Left colon (tissue), 2 donors: Measurements from ENCODE around the gene SLC36A3. TPM values are rescaled to one million over a fixed set of nuclear protein-coding genes. Genes with fewer than 3 reads are reported as not detected.

ENCODE experiments used
- ATAC-seq: fragments of 200-7000 bp; cut with Tn5 transposase; one replicate; pipeline ENCODE4 v1.9.1; 2020; ENCODE audit warnings: mild to moderate bottlenecking, moderate library complexity
- DNase-seq, 2 donors: peaks; one replicate each; pipeline ENCODE4 v3.0.0-alpha.2; 2020
- intact Hi-C, 2 donors: fragments of 100-400 bp; cut with DNase I in 1 of 2; cut with micrococcal nuclease in 1 of 2; formaldehyde crosslinking; loops; one replicate each; pipeline versions ENCODE4 v1.11.2 to v1.14.0; 2022; cut with DNase I, micrococcal nuclease
- long read RNA-seq: library from polyadenylated mRNA; unstranded; transcript quantifications from one replicate; pipeline ENCODE4 v2.0.0, GENCODE V29; 2021
- total RNA-seq, 2 donors: library from RNA; stranded (reverse); fragmentation: NEBNext Ultra II Directional; extraction: Animal tissue kit (Norgen Biotek cat#: 25700); gene quantifications; one replicate each; pipeline ENCODE4 v1.2.1, GENCODE V29; 2021
- donor health status: DM: no; HTN: no; CAD: no.
- donor health status: DM: yes; HTN: yes; CAD: no.

Gene SLC36A3
- not detected for total RNA-seq
- long read RNA-seq: 0 reads

- ATAC-seq: no peak
- no peak for DNase-seq
- intact Hi-C loops: no loop called here
Observed at GRCh38 chr5:151303666-151304065, at the start of gene SLC36A3. SLC36A3 (minus strand) TSS chr5:151303766; CDS start chr5:151303354, 412 bp downstream.

- no peak for ATAC-seq
- no peak for DNase-seq
- intact Hi-C loops: no loop called here
Observed at GRCh38 chr5:151351671-151352070, 48.1 kb upstream of the SLC36A3 start.

- intact Hi-C loops: no loop called here
- no peak for ATAC-seq
- no peak for DNase-seq
Observed at GRCh38 chr5:151348789-151349188, 45.2 kb upstream of the SLC36A3 start.

GRCh38 chr5:151347369-151347768, 43.8 kb upstream of the SLC36A3 start, which contains the start of gene SLC36A2:
SLC36A2 (minus strand) TSS chr5:151347559; CDS start chr5:151347460, 99 bp downstream.
- DNase-seq (peak in 1 of 2 donors; percentile 4), ATAC-seq (no peak)
- intact Hi-C loops: no loop called here

GRCh38 chr5:151345808-151346478, 42.4 kb upstream of the SLC36A3 start:
- ATAC-seq: no peak

GRCh38 chr5:151345187-151345807, 41.7 kb upstream of the SLC36A3 start:
- intact Hi-C loops: no loop called here
- no peak for ATAC-seq
- DNase-seq: no peak

More at GRCh38 chr5:151345808-151346478, 42.4 kb upstream of the SLC36A3 start:
- no peak for DNase-seq
- intact Hi-C loops: no loop called here

GRCh38 chr5:151344088-151344487, 40.5 kb upstream of the SLC36A3 start:
- ATAC-seq: no peak
- intact Hi-C loops: no loop called here

GRCh38 chr5:151340004-151340403, 36.4 kb upstream of the SLC36A3 start:
- no peak for DNase-seq
- intact Hi-C loops: no loop called here
- ATAC-seq: no peak

More at GRCh38 chr5:151344088-151344487, 40.5 kb upstream of the SLC36A3 start:
- no peak for DNase-seq

GRCh38 chr5:151338734-151339133, 35.2 kb upstream of the SLC36A3 start:
- DNase-seq: no peak
- intact Hi-C loops: no loop called here

GRCh38 chr5:151332857-151333256, 29.3 kb upstream of the SLC36A3 start:
- DNase-seq (no peak), ATAC-seq (no peak)
- intact Hi-C loops: no loop called here

More at GRCh38 chr5:151338734-151339133, 35.2 kb upstream of the SLC36A3 start:
- no peak for ATAC-seq

- DNase-seq (no peak), ATAC-seq (no peak)
- intact Hi-C loops: no loop called here
Observed at GRCh38 chr5:151328734-151329133, 25.2 kb upstream of the SLC36A3 start.

GRCh38 chr5:151327585-151327984, 24.0 kb upstream of the SLC36A3 start:
- ATAC-seq: no peak
- intact Hi-C loops: no loop called here
- no peak for DNase-seq

GRCh38 chr5:151326266-151326665, 22.7 kb upstream of the SLC36A3 start:
- intact Hi-C loops: no loop called here
- DNase-seq (no peak), ATAC-seq (no peak)

GRCh38 chr5:151320481-151320880, 16.9 kb upstream of the SLC36A3 start:
- DNase-seq: no peak
- intact Hi-C loops: no loop called here
- ATAC-seq: no peak

- DNase-seq: peak in 1 of 2 donors; percentile 11
- intact Hi-C loops: no loop called here
- peak; percentile 13 for ATAC-seq
Observed at GRCh38 chr5:151318850-151319732, 15.5 kb upstream of the SLC36A3 start.

GRCh38 chr5:151317871-151318270, 14.3 kb upstream of the SLC36A3 start:
- intact Hi-C loops: no loop called here
- no peak for DNase-seq
- no peak for ATAC-seq

GRCh38 chr5:151315998-151316597, 12.5 kb upstream of the SLC36A3 start:
- intact Hi-C loops: no loop called here
- ATAC-seq (peak; percentile 88), DNase-seq (peak; percentile 61 to 86)

GRCh38 chr5:151313357-151313756, 9.8 kb upstream of the SLC36A3 start:
- intact Hi-C loops: no loop called here

GRCh38 chr5:151312756-151313324, 9.3 kb upstream of the SLC36A3 start:
- ATAC-seq (no peak), DNase-seq (no peak)
- intact Hi-C loops: no loop called here

More at GRCh38 chr5:151313357-151313756, 9.8 kb upstream of the SLC36A3 start:
- no peak for ATAC-seq
- DNase-seq: no peak
